ENCODE data around the gene DNAL1.

DNA sequence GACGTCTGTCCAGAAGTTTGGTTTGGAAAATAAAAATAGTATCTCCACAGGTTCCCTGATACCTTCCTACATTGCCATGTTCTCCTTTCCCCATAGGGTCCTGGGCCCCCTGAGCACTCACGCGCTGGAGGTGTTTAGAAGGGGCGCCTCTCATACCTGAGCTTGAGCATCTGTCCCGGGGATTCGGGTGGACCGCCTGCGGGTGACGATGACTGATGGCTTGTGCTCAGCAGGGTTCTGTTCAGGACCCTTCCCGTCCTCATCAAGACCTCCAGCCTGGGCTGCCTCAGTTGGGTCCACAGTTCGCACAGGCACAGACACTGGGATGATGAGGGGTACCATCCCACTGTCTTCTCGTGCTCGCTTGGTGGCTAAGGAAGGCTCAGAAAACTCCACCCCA is 92.1 kb downstream of the DNAL1 start:
- TF ChIP-seq, protein P1, sequence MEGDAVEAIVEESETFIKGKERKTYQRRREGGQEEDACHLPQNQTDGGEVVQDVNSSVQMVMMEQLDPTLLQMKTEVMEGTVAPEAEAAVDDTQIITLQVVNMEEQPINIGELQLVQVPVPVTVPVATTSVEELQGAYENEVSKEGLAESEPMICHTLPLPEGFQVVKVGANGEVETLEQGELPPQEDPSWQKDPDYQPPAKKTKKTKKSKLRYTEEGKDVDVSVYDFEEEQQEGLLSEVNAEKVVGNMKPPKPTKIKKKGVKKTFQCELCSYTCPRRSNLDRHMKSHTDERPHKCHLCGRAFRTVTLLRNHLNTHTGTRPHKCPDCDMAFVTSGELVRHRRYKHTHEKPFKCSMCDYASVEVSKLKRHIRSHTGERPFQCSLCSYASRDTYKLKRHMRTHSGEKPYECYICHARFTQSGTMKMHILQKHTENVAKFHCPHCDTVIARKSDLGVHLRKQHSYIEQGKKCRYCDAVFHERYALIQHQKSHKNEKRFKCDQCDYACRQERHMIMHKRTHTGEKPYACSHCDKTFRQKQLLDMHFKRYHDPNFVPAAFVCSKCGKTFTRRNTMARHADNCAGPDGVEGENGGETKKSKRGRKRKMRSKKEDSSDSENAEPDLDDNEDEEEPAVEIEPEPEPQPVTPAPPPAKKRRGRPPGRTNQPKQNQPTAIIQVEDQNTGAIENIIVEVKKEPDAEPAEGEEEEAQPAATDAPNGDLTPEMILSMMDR (IDR thresholded peaks at IDR 0.05), result no peak
- no peak for TF ChIP-seq EZH2 (IDR thresholded peaks at IDR 0.05)
